ENCODE data around the gene THRSP.

DNA sequence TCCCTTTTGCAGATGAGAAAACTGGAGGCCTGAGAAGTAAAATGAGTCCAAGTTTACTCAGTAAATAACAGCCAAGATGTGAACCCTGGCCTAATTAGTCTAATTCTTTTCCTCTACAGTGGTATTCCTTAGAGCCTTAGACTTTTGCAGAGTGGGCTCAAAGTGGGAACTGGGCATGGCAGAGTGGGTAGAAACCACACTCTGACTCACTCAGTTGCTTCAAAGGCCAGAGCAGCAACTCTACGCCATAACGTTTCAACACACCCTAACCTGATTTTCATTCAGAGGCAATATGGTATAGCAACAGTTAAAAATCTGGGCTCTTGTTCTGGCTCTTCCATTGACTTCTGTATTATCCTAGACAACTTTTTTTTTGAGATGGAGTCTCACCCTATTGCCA is 2.8 kb downstream of the THRSP start:
- TF ChIP-seq, protein P1, sequence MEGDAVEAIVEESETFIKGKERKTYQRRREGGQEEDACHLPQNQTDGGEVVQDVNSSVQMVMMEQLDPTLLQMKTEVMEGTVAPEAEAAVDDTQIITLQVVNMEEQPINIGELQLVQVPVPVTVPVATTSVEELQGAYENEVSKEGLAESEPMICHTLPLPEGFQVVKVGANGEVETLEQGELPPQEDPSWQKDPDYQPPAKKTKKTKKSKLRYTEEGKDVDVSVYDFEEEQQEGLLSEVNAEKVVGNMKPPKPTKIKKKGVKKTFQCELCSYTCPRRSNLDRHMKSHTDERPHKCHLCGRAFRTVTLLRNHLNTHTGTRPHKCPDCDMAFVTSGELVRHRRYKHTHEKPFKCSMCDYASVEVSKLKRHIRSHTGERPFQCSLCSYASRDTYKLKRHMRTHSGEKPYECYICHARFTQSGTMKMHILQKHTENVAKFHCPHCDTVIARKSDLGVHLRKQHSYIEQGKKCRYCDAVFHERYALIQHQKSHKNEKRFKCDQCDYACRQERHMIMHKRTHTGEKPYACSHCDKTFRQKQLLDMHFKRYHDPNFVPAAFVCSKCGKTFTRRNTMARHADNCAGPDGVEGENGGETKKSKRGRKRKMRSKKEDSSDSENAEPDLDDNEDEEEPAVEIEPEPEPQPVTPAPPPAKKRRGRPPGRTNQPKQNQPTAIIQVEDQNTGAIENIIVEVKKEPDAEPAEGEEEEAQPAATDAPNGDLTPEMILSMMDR (conservative IDR thresholded peaks at IDR 0.05; ENCODE audit: low read depth, low read length), result no peak
- TF ChIP-seq RAD21 (IDR thresholded peaks at IDR 0.05; ENCODE audit: low read length) (no peak), RFX5 (IDR thresholded peaks at IDR 0.05; ENCODE audit: low read depth, low read length) (no peak), SMC3 (IDR thresholded peaks at IDR 0.05; ENCODE audit: low read depth, low read length) (no peak), CEBPB (IDR thresholded peaks at IDR 0.05; ENCODE audit: low read depth, low read length) (no peak), POLR2A (IDR thresholded peaks at IDR 0.05; ENCODE audit: low read depth, low read length) (no peak), NFE2L2 (IDR thresholded peaks at IDR 0.05; ENCODE audit: low read depth, low read length) (no peak), MXI1 (IDR thresholded peaks at IDR 0.05; ENCODE audit: borderline replicate concordance, low read depth, low read length) (no peak), MAZ (IDR thresholded peaks at IDR 0.05; ENCODE audit: borderline replicate concordance, low read depth, low read length) (no peak), RCOR1 (IDR thresholded peaks at IDR 0.05; ENCODE audit: insufficient replicate concordance, low read length) (no peak), MAFK (IDR thresholded peaks at IDR 0.05; ENCODE audit: low read depth, low read length) (no peak), BHLHE40 (IDR thresholded peaks at IDR 0.05; ENCODE audit: low read depth, low read length) (no peak)
- TF ChIP-seq, protein P2, sequence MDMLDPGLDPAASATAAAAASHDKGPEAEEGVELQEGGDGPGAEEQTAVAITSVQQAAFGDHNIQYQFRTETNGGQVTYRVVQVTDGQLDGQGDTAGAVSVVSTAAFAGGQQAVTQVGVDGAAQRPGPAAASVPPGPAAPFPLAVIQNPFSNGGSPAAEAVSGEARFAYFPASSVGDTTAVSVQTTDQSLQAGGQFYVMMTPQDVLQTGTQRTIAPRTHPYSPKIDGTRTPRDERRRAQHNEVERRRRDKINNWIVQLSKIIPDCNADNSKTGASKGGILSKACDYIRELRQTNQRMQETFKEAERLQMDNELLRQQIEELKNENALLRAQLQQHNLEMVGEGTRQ (IDR thresholded peaks at IDR 0.05; ENCODE audit: low read depth, low read length), result no peak

All from IMR-90 (cell line).